Mesodermal cell (in vitro differentiated cells): ENCODE results near the gene ELF2.
"Not testable (repeated sequence)": the region's sequence is repeated elsewhere in the genome, so short reads cannot be mapped to it uniquely, and the experiment has no call there.

ENCODE experiments used
- H3K27ac ChIP-seq: 2 replicates; pipeline ENCODE4 v1.7.0; 2013; ENCODE audit warnings: mild to moderate bottlenecking, low read depth, low read length, moderate library complexity; ENCODE audit not compliant: severe bottlenecking
- H3K36me3 ChIP-seq: 2 replicates; pipeline ENCODE4 v1.7.1; 2013; ENCODE audit warnings: mild to moderate bottlenecking, low read length, moderate library complexity; ENCODE audit not compliant: control insufficient read depth, insufficient read depth
- H3K4me1 ChIP-seq: one replicate; pipeline ENCODE4 v1.7.1; 2013; ENCODE audit warnings: mild to moderate bottlenecking, low read length; ENCODE audit not compliant: insufficient read depth, control insufficient read depth, poor library complexity, severe bottlenecking
- H3K4me3 ChIP-seq: 2 replicates; pipeline ENCODE4 v1.7.0; 2013; ENCODE audit warnings: low read length, control low read depth, mild to moderate bottlenecking; ENCODE audit not compliant: insufficient read depth, poor library complexity, severe bottlenecking; ENCODE audit errors: extremely low read depth
- H3K9me3 ChIP-seq: 2 replicates; pipeline ENCODE4 v1.7.1; 2013; ENCODE audit warnings: mild to moderate bottlenecking, low read length, moderate library complexity; ENCODE audit not compliant: control insufficient read depth
- WGBS, 2 experiments: methylation state at CpG; one replicate each; pipeline ENCODE4 v1.1.5; 2013; ENCODE audit warnings: missing lambda C conversion rate in 2 of 2; ENCODE audit not compliant: insufficient coverage in 2 of 2; 5-methylcytosine and 5-hydroxymethylcytosine counted together

The ELF2 gene

DNA sequence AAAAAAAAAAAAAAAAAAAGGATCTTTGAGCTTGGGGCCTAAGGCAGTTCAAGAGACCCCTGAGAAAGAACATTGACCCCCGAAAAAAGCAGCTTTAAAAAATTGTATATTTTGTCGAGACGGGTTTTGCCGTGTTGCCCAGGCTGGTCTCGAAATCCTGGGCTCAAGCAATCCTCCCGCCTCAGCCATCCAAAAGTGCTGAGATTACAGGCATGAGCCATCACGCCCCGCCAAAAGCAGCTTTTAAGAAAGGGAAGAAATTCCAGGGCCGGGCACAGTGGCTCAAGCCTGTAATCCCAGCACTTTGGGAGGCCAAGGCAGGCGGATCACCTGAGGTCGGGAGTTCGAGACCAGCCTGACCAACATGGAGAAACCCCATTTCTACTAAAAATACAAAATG is 155.9 kb downstream of the ELF2 start:
- peaks cover 37% of the 10 kb centered on the region for H3K4me1 ChIP-seq
- 87 to 88% methylated on average over 9 to 11 of the region's 12 CpGs for WGBS, 2 experiments
- not testable (repeated sequence) for H3K27ac ChIP-seq, H3K4me3 ChIP-seq, H3K9me3 ChIP-seq
- peaks cover 29% of the 10 kb centered on the region for H3K36me3 ChIP-seq

DNA sequence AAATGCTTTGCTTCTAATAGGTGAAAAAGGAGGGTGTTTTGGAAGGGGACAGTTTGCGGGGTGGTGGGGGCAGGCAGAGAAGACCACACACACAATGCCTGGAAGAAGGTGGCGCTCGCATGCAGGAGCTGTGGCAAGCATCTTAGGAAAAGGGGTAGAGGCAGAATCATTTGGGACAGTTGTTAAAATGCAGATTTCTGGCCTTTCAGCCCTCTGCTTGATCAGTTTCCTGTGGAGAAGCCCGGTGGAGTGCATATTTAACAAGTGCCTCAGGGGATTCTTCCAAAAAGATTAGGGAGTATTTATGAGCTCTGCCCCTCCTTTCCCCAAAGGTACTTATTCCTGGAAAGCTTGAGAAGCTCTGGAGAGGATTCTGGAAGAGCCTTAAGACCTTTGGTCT is 156.6 kb downstream of the ELF2 start:
- Histone ChIP-seq H3K36me3 (peaks cover 29% of the 10 kb centered on the region), H3K4me1 (peaks cover 37% of the 10 kb centered on the region), H3K27ac (no peak overlapping the region), H3K9me3 (no peaks in the 10 kb centered on the region), H3K4me3 (no peak overlapping the region)
- WGBS, 2 experiments, result 40 to 53% methylated on average over 3 of the region's 4 CpGs

DNA sequence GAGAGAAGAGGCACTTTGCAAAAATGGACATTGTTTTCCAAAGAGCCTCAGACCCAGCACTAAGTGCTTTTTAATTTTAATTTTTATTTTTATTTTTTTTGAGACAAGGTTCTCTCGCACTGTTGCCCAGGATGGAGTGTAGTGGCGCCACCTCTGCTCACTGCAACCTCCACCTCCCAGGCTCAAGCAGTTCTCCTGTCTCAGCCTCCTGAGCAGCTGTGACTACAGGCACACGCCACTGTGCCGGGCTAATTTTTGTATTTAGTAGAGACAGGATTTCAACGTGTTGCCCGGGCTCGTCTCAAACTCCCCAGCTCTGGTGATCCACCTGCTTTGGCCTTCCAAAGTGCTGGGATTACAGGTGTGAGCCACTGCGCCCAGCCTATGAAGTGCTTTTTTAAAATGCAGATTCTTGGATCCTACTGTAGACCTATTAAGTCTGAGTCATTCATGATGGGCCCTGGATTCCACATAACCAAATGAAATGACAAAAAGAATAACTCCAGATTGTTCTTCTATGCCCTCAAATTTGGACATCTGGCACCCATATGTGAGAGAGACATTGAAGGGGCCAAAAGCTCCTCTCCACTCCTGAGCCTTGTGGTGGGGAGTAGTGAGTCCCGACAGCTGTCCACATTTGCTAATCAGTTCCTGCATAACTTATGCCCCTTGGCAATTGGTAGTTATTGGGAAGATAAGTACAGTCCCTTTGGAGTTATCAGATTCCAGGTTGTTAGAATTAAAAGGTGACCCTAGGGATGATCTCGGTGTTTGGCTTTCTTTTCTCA is 157.9 kb downstream of the ELF2 start:
- H3K27ac ChIP-seq, result no peak overlapping the region
- 61 to 75% methylated on average over 7 of the region's 10 CpGs for WGBS, 2 experiments
- H3K9me3 ChIP-seq, result no peaks in the 10 kb centered on the region
- H3K36me3 ChIP-seq, result peaks cover 29% of the 10 kb centered on the region
- H3K4me3 ChIP-seq, result no peak overlapping the region
- H3K4me1 ChIP-seq, result peaks cover 43% of the 10 kb centered on the region

DNA sequence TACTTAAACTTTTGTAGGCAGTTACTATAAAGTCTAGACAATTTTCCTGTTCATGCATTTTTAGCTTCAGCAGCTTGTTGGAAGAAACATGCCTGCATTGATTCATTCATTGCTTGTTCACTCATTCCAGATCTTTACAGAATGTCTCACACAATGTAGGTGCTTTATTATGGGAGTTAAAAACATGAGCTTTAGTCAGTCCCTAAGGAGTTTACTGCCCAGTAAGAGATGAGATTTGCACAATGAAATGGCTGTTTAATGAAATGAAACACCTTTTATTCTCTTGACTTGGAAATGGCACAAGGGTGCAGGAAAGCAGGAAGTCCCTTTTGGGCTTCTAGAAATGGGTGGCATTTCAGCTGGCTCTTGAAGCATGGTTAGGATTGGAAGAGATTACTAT is 158.5 kb downstream of the ELF2 start:
- peaks cover 49% of the 10 kb centered on the region for H3K4me1 ChIP-seq
- H3K4me3 ChIP-seq, result no peak overlapping the region
- H3K27ac ChIP-seq, result no peak overlapping the region
- no peaks in the 10 kb centered on the region for H3K9me3 ChIP-seq
- H3K36me3 ChIP-seq, result peaks cover 28% of the 10 kb centered on the region

DNA sequence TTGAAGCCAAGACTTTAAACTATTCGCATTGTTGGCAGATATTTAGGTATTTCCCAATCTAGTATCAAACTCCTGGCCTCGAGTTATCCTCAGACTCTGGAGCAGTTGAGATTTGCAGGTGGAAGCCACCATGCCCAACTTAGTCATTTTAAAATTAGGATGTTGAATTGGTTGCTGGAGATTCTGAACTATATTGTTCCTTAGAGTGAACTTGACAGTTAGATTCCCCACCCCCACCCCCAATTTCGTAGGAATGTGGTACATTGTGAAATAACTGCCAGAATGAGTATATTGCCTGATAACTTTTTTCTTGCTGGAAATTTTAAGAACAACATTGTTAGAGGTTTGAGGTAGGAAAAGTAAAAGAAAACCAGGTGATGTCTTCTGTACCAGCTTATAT is 159.2 kb downstream of the ELF2 start:
- H3K27ac ChIP-seq, result peak overlapping the region; percentile 54
- H3K9me3 ChIP-seq, result no peaks in the 10 kb centered on the region
- WGBS, 2 experiments, result 83 to 100% methylated on average over 1 to 2 of the region's 3 CpGs
- peaks cover 26% of the 10 kb centered on the region for H3K36me3 ChIP-seq
- peak overlapping the region; percentile 67 for H3K4me3 ChIP-seq
- peaks cover 45% of the 10 kb centered on the region for H3K4me1 ChIP-seq

DNA sequence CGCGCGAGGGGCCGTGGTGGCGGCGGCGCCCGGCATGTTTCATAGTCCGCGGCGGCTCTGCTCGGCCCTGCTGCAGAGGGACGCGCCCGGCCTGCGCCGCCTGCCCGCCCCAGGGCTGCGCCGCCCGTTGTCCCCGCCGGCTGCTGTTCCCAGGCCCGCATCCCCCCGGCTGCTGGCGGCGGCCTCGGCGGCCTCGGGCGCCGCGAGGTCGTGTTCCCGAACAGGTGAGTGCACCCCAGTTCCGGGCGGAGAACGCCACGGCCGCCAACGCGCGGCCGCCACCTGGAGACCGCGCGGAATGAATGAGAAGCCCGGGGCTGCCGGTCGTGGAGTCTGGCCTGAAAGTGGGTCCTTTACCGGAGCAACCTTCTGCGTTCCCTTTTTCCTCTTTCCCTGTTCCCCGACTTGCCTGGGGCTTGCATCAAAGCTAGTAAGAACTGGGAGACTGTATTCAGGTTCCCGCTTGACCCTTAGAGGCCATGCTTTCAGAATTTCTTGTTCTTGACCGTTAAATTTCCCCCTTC is 161.0 kb downstream of the ELF2 start:
- peak overlapping the region; percentile 100 for H3K27ac ChIP-seq
- peaks cover 15% of the 10 kb centered on the region for H3K36me3 ChIP-seq
- H3K4me3 ChIP-seq, result peak overlapping the region; percentile 67
- 0 to 1% methylated on average over 35 to 53 of the region's 55 CpGs for WGBS, 2 experiments
- no peaks in the 10 kb centered on the region for H3K9me3 ChIP-seq
- H3K4me1 ChIP-seq, result peaks cover 45% of the 10 kb centered on the region

DNA sequence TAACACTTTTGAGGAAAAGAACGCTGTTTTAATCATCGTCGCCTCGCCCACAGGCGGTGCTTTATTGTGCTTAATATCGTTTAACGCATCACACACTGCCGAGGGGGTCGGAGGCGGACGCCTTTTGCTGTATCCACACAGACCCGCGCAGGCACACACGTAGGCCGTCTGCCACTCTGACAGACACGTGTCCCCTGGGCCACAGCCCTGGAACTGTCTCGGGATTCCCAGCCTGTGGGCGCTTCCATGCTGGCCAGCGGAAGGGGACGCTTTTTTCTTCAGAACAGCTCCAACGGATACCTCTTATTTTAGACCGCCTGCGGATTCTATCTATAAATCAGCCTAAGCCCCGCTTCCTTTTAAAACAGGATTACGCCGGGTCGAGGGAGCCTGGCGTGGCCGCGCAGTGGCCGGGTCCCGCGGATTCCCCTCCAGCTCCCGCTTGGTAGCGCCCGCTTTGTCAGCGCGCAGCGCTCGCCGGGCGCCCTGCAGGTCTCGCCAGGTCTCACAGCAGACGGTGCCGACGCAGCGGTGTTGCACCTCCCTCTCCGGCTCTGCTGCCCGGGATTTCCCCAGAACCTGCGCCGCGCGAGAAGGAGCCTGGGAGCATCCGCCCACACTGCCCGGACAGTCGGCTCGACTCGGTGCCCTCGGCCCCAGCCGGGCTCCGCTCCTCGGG is 161.6 kb downstream of the ELF2 start, which contains the start of gene NOCT:
Gene NOCT, plus strand, starts transcription at position 513 of the 679 bp plus-strand sequence. CDS start 201 bp downstream, outside the sequence.
- H3K9me3 ChIP-seq, result no peaks in the 10 kb centered on the region
- H3K4me3 ChIP-seq, result peak within 1 kb of the TSS; percentile 67
- peaks cover 41% of the 10 kb centered on the region for H3K4me1 ChIP-seq
- 1% methylated on average over 55 to 62 of the region's 62 CpGs for WGBS, 2 experiments
- H3K36me3 ChIP-seq, result peaks cover 9% of the 10 kb centered on the region
- peak within 1 kb of the TSS; percentile 100 for H3K27ac ChIP-seq

DNA sequence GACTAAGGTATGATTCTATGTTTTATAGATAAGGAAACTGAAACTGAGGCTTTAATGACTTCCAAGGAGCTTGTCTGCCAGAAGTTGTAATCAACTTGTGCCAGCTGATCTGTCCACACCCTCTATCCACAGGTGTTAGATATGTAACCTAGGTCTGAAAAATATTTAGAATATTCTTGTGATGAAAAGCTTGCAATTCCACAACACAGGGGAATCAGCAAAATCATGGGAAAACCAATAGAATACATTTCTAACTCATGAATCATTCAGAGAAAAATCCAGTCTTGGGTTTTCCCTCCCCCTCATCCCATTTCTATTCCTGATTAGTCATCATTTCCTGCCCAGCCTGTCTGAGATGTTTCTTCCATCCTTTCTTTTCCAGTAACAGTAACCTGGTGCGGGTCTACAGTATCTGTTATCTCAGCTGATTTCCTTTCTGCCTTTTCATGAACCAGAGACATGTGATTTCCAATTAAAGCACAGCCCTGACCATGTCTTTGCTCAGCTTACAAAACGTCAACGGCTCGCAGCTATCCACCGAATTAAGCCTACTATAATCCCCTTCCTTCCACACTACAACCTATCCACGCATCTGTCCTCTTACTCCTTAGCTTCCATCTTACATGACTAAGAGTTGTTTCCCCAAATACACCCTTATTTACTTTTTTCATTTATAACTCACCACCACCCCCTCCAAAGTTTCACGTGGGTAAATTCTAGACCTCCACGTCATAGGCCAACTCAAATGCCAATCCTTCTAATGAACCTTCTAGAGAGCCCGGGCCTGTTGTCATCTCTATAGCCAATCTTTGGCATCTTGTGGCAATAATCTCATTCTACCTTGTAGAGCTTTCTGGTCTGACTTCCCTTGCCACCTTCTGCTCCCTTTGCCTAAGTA is 162.4 kb downstream of the ELF2 start:
- peak overlapping the region; percentile 67 for H3K4me3 ChIP-seq
- peak overlapping the region; percentile 100 for H3K27ac ChIP-seq
- WGBS, 2 experiments, result 24 to 35% methylated on average over 9 of the region's 9 CpGs
- no peaks in the 10 kb centered on the region for H3K9me3 ChIP-seq
- peaks cover 34% of the 10 kb centered on the region for H3K4me1 ChIP-seq
- peaks cover 3% of the 10 kb centered on the region for H3K36me3 ChIP-seq

DNA sequence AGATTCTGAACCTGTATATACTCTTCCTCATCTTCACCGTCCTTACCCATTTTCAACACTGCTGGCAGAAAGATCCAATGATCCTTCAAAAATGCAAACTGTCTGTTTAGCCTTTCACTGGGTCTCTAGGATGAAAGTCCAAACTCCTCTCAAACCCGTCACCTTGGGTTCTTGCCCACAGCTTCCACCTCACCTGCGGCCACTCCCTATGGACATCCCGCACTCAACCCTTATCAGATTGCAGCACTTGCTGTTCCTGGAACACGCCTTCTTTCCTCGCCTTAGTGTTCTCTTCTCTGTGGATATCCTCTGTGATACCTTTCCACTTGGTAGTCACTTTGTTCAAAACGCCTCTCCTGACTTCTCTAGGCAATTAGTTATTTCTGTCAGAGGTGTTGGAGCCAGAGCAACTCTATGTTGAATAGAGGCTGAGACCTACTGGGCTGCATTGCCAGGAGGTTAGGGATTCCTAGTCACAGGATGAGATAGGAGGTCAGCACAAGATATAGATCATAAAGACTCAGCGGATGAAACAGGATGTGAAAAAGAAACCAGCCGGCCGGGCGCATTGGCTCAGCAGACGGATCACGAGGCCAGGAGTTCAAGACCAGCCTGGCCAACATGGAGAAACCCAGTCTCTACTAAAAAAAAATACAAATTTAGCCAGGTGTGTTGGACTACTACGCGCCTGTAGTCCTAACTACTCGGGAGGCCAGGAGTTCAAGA is 165.6 kb downstream of the ELF2 start:
- H3K9me3 ChIP-seq, result peaks cover 10% of the 10 kb centered on the region
- 80 to 98% methylated on average over 14 to 15 of the region's 16 CpGs for WGBS, 2 experiments
- H3K36me3 ChIP-seq, result no peaks in the 10 kb centered on the region
- peaks cover 14% of the 10 kb centered on the region for H3K4me1 ChIP-seq
- H3K27ac ChIP-seq, result no peak overlapping the region
- no peak overlapping the region for H3K4me3 ChIP-seq

DNA sequence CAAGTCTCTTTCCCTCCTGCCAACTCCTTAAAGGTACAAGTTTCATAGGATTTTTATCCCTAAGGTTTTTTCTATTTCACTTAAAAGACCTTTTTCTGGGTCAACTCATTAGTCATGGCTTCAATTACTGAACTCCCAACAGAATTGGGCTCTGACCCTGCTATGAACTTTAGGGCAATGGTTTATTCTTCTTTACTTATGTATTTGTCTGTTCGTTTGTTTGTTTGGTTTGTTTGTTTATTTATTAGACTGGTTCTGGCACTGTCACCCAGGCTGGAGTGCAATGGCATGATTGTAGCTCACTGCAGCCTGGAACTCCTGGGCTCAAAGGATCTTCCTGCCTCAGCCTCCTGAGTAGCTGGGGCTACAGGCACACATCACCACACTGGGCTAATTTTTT is 167.3 kb downstream of the ELF2 start:
- H3K27ac ChIP-seq, result no peak overlapping the region
- H3K36me3 ChIP-seq, result no peaks in the 10 kb centered on the region
- no peak overlapping the region for H3K4me3 ChIP-seq
- peaks cover 9% of the 10 kb centered on the region for H3K4me1 ChIP-seq
- 60 to 75% methylated on average over 1 of the region's 1 CpG for WGBS, 2 experiments
- H3K9me3 ChIP-seq, result peaks cover 10% of the 10 kb centered on the region
